CD8-positive, alpha-beta memory T cell (primary cell): ENCODE data around the gene ZBTB38. TPM values are rescaled to one million over a fixed set of nuclear protein-coding genes. Genes with fewer than 3 reads are reported as not detected.

Experiments used
- CTCF ChIA-PET: fragments of 350-600 bp; sonication (Branson Sonifier 250); formaldehyde crosslinking; loops from one replicate; lab custom pipeline; 2021; ENCODE audit warnings: antibody characterized with exemption; lab: Charles Lee
- POLR2A ChIA-PET: fragments of 350-600 bp; sonication (Branson Sonifier 250); formaldehyde crosslinking; loops from one replicate; lab custom pipeline; 2021; ENCODE audit warnings: antibody characterized with exemption; lab: Charles Lee
- DNase-seq, 5 donors: peaks; one replicate each; pipeline versions ENCODE4 v3.0.0 to v3.0.0-alpha.2; 2020 to 2022; ENCODE audit warnings: mixed read lengths in 1 of 5
- H3K27ac ChIP-seq: one replicate; pipeline ENCODE4 v1.7.0; 2013; ENCODE audit warnings: low read depth, mild to moderate bottlenecking, low read length, moderate library complexity
- H3K27me3 ChIP-seq: 2 replicates; pipeline ENCODE4 v1.7.0; 2013; ENCODE audit warnings: low read length, mild to moderate bottlenecking; ENCODE audit not compliant: insufficient read depth, poor library complexity, severe bottlenecking
- H3K36me3 ChIP-seq: 2 replicates; pipeline ENCODE4 v1.7.0; 2013; ENCODE audit warnings: mild to moderate bottlenecking, low read length, moderate library complexity; ENCODE audit not compliant: insufficient read depth
- H3K4me1 ChIP-seq: 2 replicates; pipeline ENCODE4 v1.7.0; 2013; ENCODE audit warnings: mild to moderate bottlenecking, low read length, moderate library complexity; ENCODE audit not compliant: insufficient read depth
- H3K4me3 ChIP-seq: 2 replicates; pipeline ENCODE4 v1.7.0; 2013; ENCODE audit warnings: mild to moderate bottlenecking, low read length
- H3K9me3 ChIP-seq: 2 replicates; pipeline ENCODE4 v1.7.0; 2013; ENCODE audit warnings: mild to moderate bottlenecking, low read length
- H3K27ac Mint-ChIP-seq, 8 donors: one replicate each; pipeline ENCODE4 v1.8.0; 2020 to 2021; ENCODE audit warnings: mixed read lengths in 8 of 8, mild to moderate bottlenecking in 6 of 8, inconsistent platforms in 3 of 8, moderate library complexity in 3 of 8
- H3K27me3 Mint-ChIP-seq, 2 donors: one replicate each; pipeline ENCODE4 v1.8.0; 2020 to 2021; ENCODE audit warnings: mixed read lengths in 2 of 2, mild to moderate bottlenecking in 1 of 2, moderate library complexity in 1 of 2
- H3K36me3 Mint-ChIP-seq, 3 donors: one replicate each; pipeline ENCODE4 v1.8.0; 2020 to 2021; ENCODE audit warnings: mixed read lengths in 3 of 3, inconsistent platforms in 1 of 3, mild to moderate bottlenecking in 1 of 3
- H3K4me1 Mint-ChIP-seq, 3 donors: one replicate each; pipeline ENCODE4 v1.8.0; 2020 to 2021; ENCODE audit warnings: mixed read lengths in 3 of 3, inconsistent platforms in 1 of 3, mild to moderate bottlenecking in 1 of 3
- H3K4me3 Mint-ChIP-seq, 7 donors: one replicate each; pipeline ENCODE4 v1.8.0; 2020 to 2021; ENCODE audit warnings: mixed read lengths in 7 of 7, mild to moderate bottlenecking in 6 of 7, moderate library complexity in 4 of 7, inconsistent platforms in 2 of 7
- H3K9me3 Mint-ChIP-seq, 5 donors: one replicate each; pipeline ENCODE4 v1.8.0; 2020 to 2022; ENCODE audit warnings: mixed read lengths in 5 of 5, mild to moderate bottlenecking in 3 of 5, moderate library complexity in 2 of 5, inconsistent platforms in 1 of 5
- polyA plus RNA-seq: library from polyadenylated mRNA; unstranded; fragments of 300-500 nt; fragmentation: Illumina TruSeq; gene quantifications from one replicate; pipeline ENCODE4 v1.2.3, GENCODE V29; 2021
- total RNA-seq, 2 experiments: library from RNA; stranded (reverse); gene quantifications; one replicate each; pipeline ENCODE4 v1.2.3, GENCODE V29; 2021

The ZBTB38 gene
- total and polyA plus RNA-seq, 3 experiments from 2014 or later: 78.6 to 115 (median 87.1) TPM

- H3K9me3 Mint-ChIP-seq: no peaks in the 10 kb centered on the region
Measured at GRCh38 chr3:141403576-141403975, 35.3 kb downstream of the ZBTB38 start.

GRCh38 chr3:141405025-141405424 lies 36.7 kb downstream of the ZBTB38 start:
- H3K4me3 Mint-ChIP-seq: peak overlapping the region in 5 of 7 donors; percentile 31 to 97 (median 93)
- H3K9me3 Mint-ChIP-seq: no peaks in the 10 kb centered on the region
- H3K27ac Mint-ChIP-seq: peak overlapping the region in 7 of 8 donors; percentile 33 to 95 (median 65)
- Histone ChIP-seq H3K4me1 (peaks cover 63% of the 10 kb centered on the region), H3K27me3 (no peaks in the 10 kb centered on the region), H3K36me3 (peaks cover 22% of the 10 kb centered on the region), H3K27ac (no peak overlapping the region), H3K4me3 (no peak overlapping the region), H3K9me3 (no peaks in the 10 kb centered on the region)
- peaks cover 65 to 88% (median 85%) of the 10 kb centered on the region in 3 donors for H3K4me1 Mint-ChIP-seq
- no peaks in the 10 kb centered on the region for H3K27me3 Mint-ChIP-seq
- H3K36me3 Mint-ChIP-seq: peaks cover 19 to 62% (median 21%) of the 10 kb centered on the region in 3 donors
- ChIA-PET CTCF (interaction anchor here (1.3 to 7.3 kb wide), 4 partner anchors 19 to 93 kb away, joined by 3 to 45 read pairs (median 5); no protein-coding TSS in a partner anchor), POLR2A (interaction anchor here (0.9 to 4.2 kb wide), 2 partner anchors 7 to 13 kb away, joined by 3 to 65 read pairs; no protein-coding TSS in a partner anchor)
- DNase-seq: no peak

More at GRCh38 chr3:141403576-141403975, 35.3 kb downstream of the ZBTB38 start:
- Mint-ChIP-seq H3K27ac (peak overlapping the region; percentile 92 to 97 (median 96)), H3K27me3 (no peaks in the 10 kb centered on the region), H3K36me3 (peaks cover 19 to 54% (median 19%) of the 10 kb centered on the region in 3 donors), H3K4me1 (peaks cover 64 to 86% (median 83%) of the 10 kb centered on the region in 3 donors), H3K4me3 (peak overlapping the region; percentile 93 to 99 (median 96))
- Histone ChIP-seq H3K27ac (peak overlapping the region; percentile 55), H3K9me3 (no peaks in the 10 kb centered on the region), H3K27me3 (no peaks in the 10 kb centered on the region), H3K4me3 (peak overlapping the region; percentile 75), H3K4me1 (peaks cover 61% of the 10 kb centered on the region), H3K36me3 (peaks cover 22% of the 10 kb centered on the region)
- ChIA-PET POLR2A (interaction anchor here (0.7 to 4.2 kb wide), 7 partner anchors 9 to 172 kb away, joined by 3 to 65 read pairs (median 5); partner anchors contain the start of gene PXYLP1), CTCF (interaction anchor here (0.8 to 7.3 kb wide), 10 partner anchors 9 to 96 kb away, joined by 3 to 45 read pairs (median 5); no protein-coding TSS in a partner anchor)
- peak in 1 of 5 donors; percentile 60 for DNase-seq

DNA sequence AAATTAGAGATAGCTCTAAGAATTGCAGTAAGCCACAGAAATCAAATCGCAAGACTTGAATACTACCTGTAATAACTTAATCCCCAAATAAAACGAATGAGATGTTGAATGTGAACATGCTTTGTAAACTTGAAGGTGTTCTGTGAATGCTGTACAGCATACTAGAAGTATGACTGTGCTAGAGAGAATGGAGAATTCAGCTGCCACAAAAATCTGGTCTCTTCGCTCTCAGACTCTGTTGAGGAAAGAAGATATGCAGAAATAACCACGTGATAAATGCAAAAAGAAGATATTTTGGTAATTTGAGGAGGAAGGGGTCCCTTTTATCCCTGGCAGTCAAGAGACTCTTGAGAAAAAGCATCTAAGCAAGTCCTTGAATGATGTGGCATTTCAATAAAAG lies 37.3 kb downstream of the ZBTB38 start:
- POLR2A ChIA-PET: no interaction called here
- peaks cover 67 to 88% (median 85%) of the 10 kb centered on the region in 3 donors for H3K4me1 Mint-ChIP-seq
- peak overlapping the region in 5 of 7 donors; percentile 10 to 93 (median 54) for H3K4me3 Mint-ChIP-seq
- no peaks in the 10 kb centered on the region for H3K9me3 Mint-ChIP-seq
- Histone ChIP-seq H3K27ac (no peak overlapping the region), H3K27me3 (no peaks in the 10 kb centered on the region), H3K4me1 (peaks cover 63% of the 10 kb centered on the region), H3K9me3 (no peaks in the 10 kb centered on the region), H3K36me3 (peaks cover 22% of the 10 kb centered on the region), H3K4me3 (no peak overlapping the region)
- DNase-seq: no peak
- H3K27me3 Mint-ChIP-seq: no peaks in the 10 kb centered on the region
- peak overlapping the region in 7 of 8 donors; percentile 1 to 77 (median 73) for H3K27ac Mint-ChIP-seq
- peaks cover 19 to 62% (median 21%) of the 10 kb centered on the region in 3 donors for H3K36me3 Mint-ChIP-seq
- CTCF ChIA-PET: interaction anchor here (1.3 to 7.3 kb wide), 4 partner anchors 19 to 94 kb away, joined by 3 to 45 read pairs (median 5); no protein-coding TSS in a partner anchor

- Mint-ChIP-seq H3K36me3 (peaks cover 19 to 62% (median 21%) of the 10 kb centered on the region in 3 donors), H3K27ac (peak overlapping the region; percentile 47 to 77 (median 65)), H3K4me3 (peak overlapping the region; percentile 4 to 93 (median 35)), H3K4me1 (peaks cover 69 to 88% (median 85%) of the 10 kb centered on the region in 3 donors), H3K9me3 (no peaks in the 10 kb centered on the region), H3K27me3 (no peaks in the 10 kb centered on the region)
- no peak overlapping the region for H3K27ac ChIP-seq
- POLR2A ChIA-PET: no interaction called here
- CTCF ChIA-PET: interaction anchor here (1.5 to 7.3 kb wide), 4 partner anchors 20 to 95 kb away, joined by 4 to 45 read pairs (median 5); no protein-coding TSS in a partner anchor
- H3K4me1 ChIP-seq: peaks cover 63% of the 10 kb centered on the region
- H3K9me3 ChIP-seq: no peaks in the 10 kb centered on the region
- H3K27me3 ChIP-seq: no peaks in the 10 kb centered on the region
- DNase-seq: no peak
- no peak overlapping the region for H3K4me3 ChIP-seq
- peaks cover 22% of the 10 kb centered on the region for H3K36me3 ChIP-seq
Measured at GRCh38 chr3:141406265-141406664, 38.0 kb downstream of the ZBTB38 start.

- POLR2A ChIA-PET: no interaction called here
- no peak overlapping the region for H3K27ac ChIP-seq
Measured at GRCh38 chr3:141407047-141407446, 38.7 kb downstream of the ZBTB38 start.

DNA sequence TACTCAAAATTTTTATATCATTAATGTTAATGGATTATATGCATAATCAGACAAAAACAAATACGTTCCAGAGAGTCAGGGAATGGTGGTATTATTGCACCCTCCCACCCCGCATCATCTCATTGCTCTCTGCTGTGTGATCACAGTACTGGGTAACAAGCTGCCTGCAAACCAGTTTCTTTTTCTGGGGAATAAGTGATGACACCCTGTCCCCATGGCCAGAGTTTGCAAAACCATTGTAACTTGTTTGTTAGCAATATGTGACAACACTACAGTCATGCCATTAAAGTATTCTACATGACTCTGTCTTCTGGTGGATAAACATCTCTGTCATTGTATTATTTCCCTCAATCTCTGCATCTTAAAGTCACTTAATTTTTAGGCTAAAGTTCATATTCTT lies 39.5 kb downstream of the ZBTB38 start:
- no peaks in the 10 kb centered on the region for H3K27me3 ChIP-seq
- no peak overlapping the region for H3K27ac ChIP-seq
- peaks cover 72% of the 10 kb centered on the region for H3K4me1 ChIP-seq
- ChIA-PET CTCF (interaction anchor here (1.6 kb wide), 1 partner anchor 47 kb away, joined by 4 read pairs; no protein-coding TSS in a partner anchor), POLR2A (no interaction called here)
- H3K4me3 Mint-ChIP-seq: peak overlapping the region in 2 of 7 donors; percentile 19 to 55
- no peak for DNase-seq
- no peak overlapping the region for H3K4me3 ChIP-seq
- peaks cover 19 to 62% (median 21%) of the 10 kb centered on the region in 3 donors for H3K36me3 Mint-ChIP-seq
- no peaks in the 10 kb centered on the region for H3K9me3 ChIP-seq
- H3K27me3 Mint-ChIP-seq: no peaks in the 10 kb centered on the region
- no peaks in the 10 kb centered on the region for H3K9me3 Mint-ChIP-seq
- peak overlapping the region; percentile 47 to 88 (median 57) for H3K27ac Mint-ChIP-seq
- peaks cover 22% of the 10 kb centered on the region for H3K36me3 ChIP-seq
- peaks cover 81 to 100% (median 96%) of the 10 kb centered on the region in 3 donors for H3K4me1 Mint-ChIP-seq

More at GRCh38 chr3:141407047-141407446, 38.7 kb downstream of the ZBTB38 start:
- Histone ChIP-seq H3K4me1 (peaks cover 64% of the 10 kb centered on the region), H3K9me3 (no peaks in the 10 kb centered on the region), H3K36me3 (peaks cover 22% of the 10 kb centered on the region), H3K27me3 (no peaks in the 10 kb centered on the region), H3K4me3 (no peak overlapping the region)
- Mint-ChIP-seq H3K4me3 (peak overlapping the region in 3 of 7 donors; percentile 11 to 93 (median 54)), H3K4me1 (peaks cover 75 to 92% (median 91%) of the 10 kb centered on the region in 3 donors), H3K27ac (peak overlapping the region in 6 of 8 donors; percentile 47 to 88 (median 76)), H3K9me3 (no peaks in the 10 kb centered on the region), H3K36me3 (peaks cover 19 to 62% (median 21%) of the 10 kb centered on the region in 3 donors), H3K27me3 (no peaks in the 10 kb centered on the region)
- CTCF ChIA-PET: interaction anchor here (1.6 to 7.3 kb wide), 3 partner anchors 35 to 95 kb away, joined by 4 to 45 read pairs (median 5); no protein-coding TSS in a partner anchor
- no peak for DNase-seq

DNA sequence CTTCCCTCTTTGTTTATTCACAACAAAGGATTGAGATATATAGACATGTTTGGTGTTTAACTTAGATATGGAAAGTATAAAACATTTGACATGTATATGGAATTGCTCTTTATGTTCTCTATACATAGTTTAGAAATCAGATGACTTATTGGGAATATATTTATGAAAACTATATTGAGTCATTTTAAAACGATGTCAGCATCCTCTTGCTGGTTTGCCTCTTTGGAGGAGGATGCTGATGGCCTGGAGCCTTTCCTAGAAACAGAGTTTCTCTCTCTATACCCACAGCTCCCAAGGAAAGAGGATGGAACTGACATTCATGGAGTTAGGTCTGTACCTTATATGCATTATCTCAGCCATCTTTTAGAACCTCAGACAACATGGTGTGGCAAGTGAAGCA lies 40.3 kb downstream of the ZBTB38 start:
- Mint-ChIP-seq H3K27ac (peak overlapping the region; percentile 66 to 91 (median 84)), H3K27me3 (no peaks in the 10 kb centered on the region), H3K4me1 (peaks cover 88 to 100% (median 98%) of the 10 kb centered on the region in 3 donors), H3K9me3 (no peaks in the 10 kb centered on the region), H3K36me3 (peaks cover 21 to 62% (median 23%) of the 10 kb centered on the region in 3 donors), H3K4me3 (peak overlapping the region in 5 of 7 donors; percentile 30 to 68 (median 44))
- Histone ChIP-seq H3K27me3 (no peaks in the 10 kb centered on the region), H3K4me1 (peaks cover 75% of the 10 kb centered on the region), H3K36me3 (peaks cover 22% of the 10 kb centered on the region), H3K4me3 (no peak overlapping the region), H3K27ac (no peak overlapping the region), H3K9me3 (no peaks in the 10 kb centered on the region)
- ChIA-PET POLR2A (no interaction called here), CTCF (no interaction called here)
- DNase-seq: no peak

DNA sequence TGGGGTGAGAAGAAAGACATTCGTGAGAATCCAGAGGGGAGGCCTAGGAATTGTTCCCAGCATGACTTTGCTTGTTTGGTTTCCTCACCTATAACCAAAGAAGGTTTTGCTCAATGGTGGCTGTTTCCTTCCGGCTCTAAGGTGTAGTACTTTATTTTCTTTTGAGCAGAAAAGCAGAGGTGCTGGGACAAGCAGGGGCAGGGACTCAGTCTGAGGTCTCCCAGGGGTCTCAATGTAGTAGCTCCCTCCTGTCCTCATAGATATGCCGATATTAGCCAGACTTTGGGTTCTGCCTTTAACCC lies 41.6 kb downstream of the ZBTB38 start:
- H3K9me3 ChIP-seq: no peaks in the 10 kb centered on the region
- H3K4me3 ChIP-seq: peak overlapping the region; percentile 11
- H3K27me3 Mint-ChIP-seq: no peaks in the 10 kb centered on the region
- H3K27me3 ChIP-seq: no peaks in the 10 kb centered on the region
- H3K27ac ChIP-seq: peak overlapping the region; percentile 34
- H3K4me1 Mint-ChIP-seq: peaks cover 88 to 100% (median 98%) of the 10 kb centered on the region in 3 donors
- H3K4me3 Mint-ChIP-seq: peak overlapping the region; percentile 48 to 89 (median 66)
- peaks cover 74% of the 10 kb centered on the region for H3K4me1 ChIP-seq
- no peaks in the 10 kb centered on the region for H3K9me3 Mint-ChIP-seq
- peaks cover 12% of the 10 kb centered on the region for H3K36me3 ChIP-seq
- ChIA-PET CTCF (interaction anchor here (1.6 to 2.3 kb wide), 2 partner anchors 98 to 104 kb away, joined by 4 to 6 read pairs; no protein-coding TSS in a partner anchor), POLR2A (no interaction called here)
- H3K36me3 Mint-ChIP-seq: peaks cover 21 to 61% (median 21%) of the 10 kb centered on the region in 3 donors
- H3K27ac Mint-ChIP-seq: peak overlapping the region; percentile 97 to 100 (median 99)
- DNase-seq: peak in 1 of 5 donors; percentile 13
